Measurements from ENCODE around the gene BLOC1S3. TPM values are rescaled to one million over a fixed set of nuclear protein-coding genes. Genes with fewer than 3 reads are reported as not detected.

The BLOC1S3 gene
- total RNA-seq, 1 experiment from 2014 or later = 11.9 TPM

- Histone ChIP-seq H3K9me2 (replicated peaks; ENCODE audit: low read length) (no peaks in the 10 kb centered on the region), H3K27ac (ENCODE audit: low read length) (no peak overlapping the region), H3K4me1 (ENCODE audit: insufficient read depth, low read length) (peaks cover 12% of the 10 kb centered on the region), H2AFZ (ENCODE audit: low read length) (no peak overlapping the region), H3K4me2 (ENCODE audit: low read length) (no peak overlapping the region), H3K27me3 (ENCODE audit: low read length) (no peaks in the 10 kb centered on the region), H3K79me2 (ENCODE audit: low read length) (no peaks in the 10 kb centered on the region), H3K9me3 (ENCODE audit: low read length) (no peaks in the 10 kb centered on the region), H3K9ac (ENCODE audit: low read length) (no peak overlapping the region), H4K20me1 (ENCODE audit: low read length) (no peaks in the 10 kb centered on the region), H3F3A (ENCODE audit: low read length, unreplicated experiment) (no peaks in the 10 kb centered on the region), H3K36me3 (ENCODE audit: low read depth, low read length) (no peaks in the 10 kb centered on the region), H3K4me3 (ENCODE audit: low read length) (no peak overlapping the region)
- BruUV-seq (replicated peaks) = no TSS peak
- POLR2A ChIA-PET (ENCODE audit: unreplicated experiment) = no interaction called here
- TF ChIP-seq EZH2phosphoT487 (IDR thresholded peaks at IDR 0.05; ENCODE audit: borderline replicate concordance, low read length) (no peak), EZH2 (IDR thresholded peaks at IDR 0.05; ENCODE audit: low read length, unreplicated experiment) (no peak), CTCF (conservative IDR thresholded peaks at IDR 0.05; ENCODE audit: low read depth, low read length) (no peak)
- no peak for DNase-seq
- CTCF ChIA-PET = no interaction called here
- intact Hi-C loops (cut with micrococcal nuclease) = no loop called here
- no peak for ATAC-seq
These were observed 22.5 kb upstream of the BLOC1S3 start for GRCh38 chr19:45156011-45156630.

- BruUV-seq (replicated peaks) = no TSS peak
- H3K79me2 ChIP-seq (ENCODE audit: low read length) = no peaks in the 10 kb centered on the region
- no peak overlapping the region for H2AFZ ChIP-seq (ENCODE audit: low read length)
- no peak overlapping the region for H3K4me2 ChIP-seq (ENCODE audit: low read length)
- no peak for ATAC-seq
- no peaks in the 10 kb centered on the region for H3K27me3 ChIP-seq (ENCODE audit: low read length)
- H3K9me3 ChIP-seq (ENCODE audit: low read length) = no peaks in the 10 kb centered on the region
- H3K9ac ChIP-seq (ENCODE audit: low read length) = no peak overlapping the region
- intact Hi-C loops (cut with micrococcal nuclease) = no loop called here
- no peaks in the 10 kb centered on the region for H3K36me3 ChIP-seq (ENCODE audit: low read depth, low read length)
- H3F3A ChIP-seq (ENCODE audit: low read length, unreplicated experiment) = no peaks in the 10 kb centered on the region
- ChIA-PET POLR2A (ENCODE audit: unreplicated experiment) (no interaction called here), CTCF (no interaction called here)
- no peak for TF ChIP-seq CTCF (conservative IDR thresholded peaks at IDR 0.05; ENCODE audit: low read depth, low read length)
- TF ChIP-seq EZH2phosphoT487 (IDR thresholded peaks at IDR 0.05; ENCODE audit: borderline replicate concordance, low read length) = no peak
- TF ChIP-seq EZH2 (IDR thresholded peaks at IDR 0.05; ENCODE audit: low read length, unreplicated experiment) = no peak
- H3K9me2 ChIP-seq (replicated peaks; ENCODE audit: low read length) = no peaks in the 10 kb centered on the region
- DNase-seq = no peak
- peaks cover 15% of the 10 kb centered on the region for H3K4me1 ChIP-seq (ENCODE audit: insufficient read depth, low read length)
- no peaks in the 10 kb centered on the region for H4K20me1 ChIP-seq (ENCODE audit: low read length)
- no peak overlapping the region for H3K27ac ChIP-seq (ENCODE audit: low read length)
- no peak overlapping the region for H3K4me3 ChIP-seq (ENCODE audit: low read length)
These were observed 21.8 kb upstream of the BLOC1S3 start for GRCh38 chr19:45156751-45157150.

GRCh38 chr19:45158503-45159209, 19.9 kb upstream of the BLOC1S3 start:
- Histone ChIP-seq H3K27me3 (ENCODE audit: low read length) (no peaks in the 10 kb centered on the region), H3K9me2 (replicated peaks; ENCODE audit: low read length) (no peaks in the 10 kb centered on the region), H3K4me2 (ENCODE audit: low read length) (no peak overlapping the region), H3K36me3 (ENCODE audit: low read depth, low read length) (no peaks in the 10 kb centered on the region), H3K9me3 (ENCODE audit: low read length) (no peaks in the 10 kb centered on the region), H3K4me3 (ENCODE audit: low read length) (no peak overlapping the region), H3K27ac (ENCODE audit: low read length) (no peak overlapping the region), H3K9ac (ENCODE audit: low read length) (no peak overlapping the region), H3K4me1 (ENCODE audit: insufficient read depth, low read length) (peaks cover 15% of the 10 kb centered on the region), H3K79me2 (ENCODE audit: low read length) (no peaks in the 10 kb centered on the region), H4K20me1 (ENCODE audit: low read length) (no peaks in the 10 kb centered on the region), H2AFZ (ENCODE audit: low read length) (no peak overlapping the region), H3F3A (ENCODE audit: low read length, unreplicated experiment) (no peaks in the 10 kb centered on the region)
- POLR2A ChIA-PET (ENCODE audit: unreplicated experiment) = no interaction called here
- DNase-seq = no peak
- no TSS peak for BruUV-seq (replicated peaks)
- intact Hi-C loops (cut with micrococcal nuclease) = no loop called here
- TF ChIP-seq EZH2 (IDR thresholded peaks at IDR 0.05; ENCODE audit: low read length, unreplicated experiment) (no peak), CTCF (conservative IDR thresholded peaks at IDR 0.05; ENCODE audit: low read depth, low read length) (no peak), EZH2phosphoT487 (IDR thresholded peaks at IDR 0.05; ENCODE audit: borderline replicate concordance, low read length) (no peak)
- CTCF ChIA-PET = no interaction called here
- ATAC-seq = no peak
